ENCODE data around the gene HMGN1. TPM values are rescaled to one million over a fixed set of nuclear protein-coding genes. Genes with fewer than 3 reads are reported as not detected.
"Not testable (repeated sequence)": the region's sequence is repeated elsewhere in the genome, so short reads cannot be mapped to it uniquely, and the experiment has no call there.

HMGN1 gene
- total RNA-seq, 3 donors from 2014 or later: 104 to 218 (median 174) TPM

- TF ChIP-seq CTCF (IDR thresholded peaks at IDR 0.05): no peak
- intact Hi-C loops (cut with DNase I, micrococcal nuclease): loop anchor here in 1 of 2 donors (5.0 kb wide), 1 partner anchor 72 kb away; the partner anchor contains the start of gene BRWD1
- ATAC-seq: no peak
- no peak for DNase-seq
- Histone ChIP-seq H3K9me3 (no peaks in the 10 kb centered on the region), H3K36me3 (ENCODE audit: low read depth) (no peaks in the 10 kb centered on the region), H3K4me3 (no peak overlapping the region), H3K4me1 (ENCODE audit: low read depth) (peaks cover 7% of the 10 kb centered on the region)
Measured at GRCh38 chr21:39384674-39385298, 35.9 kb upstream of the HMGN1 start.

GRCh38 chr21:39382096-39382495 lies 33.2 kb upstream of the HMGN1 start:
- not testable (repeated sequence) for H3K4me3 ChIP-seq; DNase-seq; H3K36me3 ChIP-seq (ENCODE audit: low read depth); ATAC-seq; H3K9me3 ChIP-seq
- H3K4me1 ChIP-seq (ENCODE audit: low read depth): peaks cover 12% of the 10 kb centered on the region
- intact Hi-C loops (cut with DNase I, micrococcal nuclease): loop anchor here in 1 of 2 donors (5.0 kb wide), 1 partner anchor 70 kb away; the partner anchor contains the start of gene BRWD1

GRCh38 chr21:39381009-39381408 lies 32.1 kb upstream of the HMGN1 start:
- H3K36me3 ChIP-seq (ENCODE audit: low read depth): no peaks in the 10 kb centered on the region
- ATAC-seq (no peak), DNase-seq (peak in 2 of 3 donors; percentile 12 to 42)
- intact Hi-C loops (cut with DNase I, micrococcal nuclease): loop anchor here in 1 of 2 donors (5.0 kb wide), 1 partner anchor 69 kb away; the partner anchor contains the start of gene BRWD1
- no peak for TF ChIP-seq CTCF (IDR thresholded peaks at IDR 0.05)
- H3K4me1 ChIP-seq (ENCODE audit: low read depth): peaks cover 12% of the 10 kb centered on the region
- H3K4me3 ChIP-seq: no peak overlapping the region
- H3K9me3 ChIP-seq: no peaks in the 10 kb centered on the region

- intact Hi-C loops (cut with DNase I, micrococcal nuclease): loop anchor here in 1 of 2 donors (5.0 kb wide), 1 partner anchor 68 kb away; the partner anchor contains the start of gene BRWD1
- H3K36me3 ChIP-seq (ENCODE audit: low read depth): no peaks in the 10 kb centered on the region
- no peak for TF ChIP-seq CTCF (IDR thresholded peaks at IDR 0.05)
- peak; percentile 92 to 96 (median 95) for DNase-seq
- H3K4me1 ChIP-seq (ENCODE audit: low read depth): peaks cover 12% of the 10 kb centered on the region
- H3K9me3 ChIP-seq: no peaks in the 10 kb centered on the region
- H3K4me3 ChIP-seq: peak overlapping the region; percentile 50
- peak; percentile 99 for ATAC-seq
Measured at GRCh38 chr21:39379986-39380891, 31.4 kb upstream of the HMGN1 start.

- DNase-seq (no peak), ATAC-seq (no peak)
- H3K4me3 ChIP-seq: no peak overlapping the region
- peaks cover 12% of the 10 kb centered on the region for H3K4me1 ChIP-seq (ENCODE audit: low read depth)
- TF ChIP-seq CTCF (IDR thresholded peaks at IDR 0.05): no peak
- no peaks in the 10 kb centered on the region for H3K36me3 ChIP-seq (ENCODE audit: low read depth)
- H3K9me3 ChIP-seq: no peaks in the 10 kb centered on the region
- intact Hi-C loops (cut with DNase I, micrococcal nuclease): no loop called here
Measured at GRCh38 chr21:39377444-39378050, 28.7 kb upstream of the HMGN1 start.

Measured in mucosa of descending colon (tissue), 3 donors.